IPS-18c (cell line): ENCODE measurements around the gene RHCE.
"Not testable (repeated sequence)": the region's sequence is repeated elsewhere in the genome, so short reads cannot be mapped to it uniquely, and the experiment has no call there.

ENCODE experiments used
- H3K4me3 ChIP-seq: 2 replicates; pipeline ENCODE4 v1.7.0; 2013; ENCODE audit warnings: low read depth, mild to moderate bottlenecking, low read length, moderate library complexity; ENCODE audit not compliant: insufficient read depth
- H3K9me3 ChIP-seq: one replicate; pipeline ENCODE4 v1.6.1; 2013; ENCODE audit warnings: mild to moderate bottlenecking, low read length, moderate library complexity; ENCODE audit not compliant: control insufficient read depth, insufficient read depth

Gene RHCE

DNA sequence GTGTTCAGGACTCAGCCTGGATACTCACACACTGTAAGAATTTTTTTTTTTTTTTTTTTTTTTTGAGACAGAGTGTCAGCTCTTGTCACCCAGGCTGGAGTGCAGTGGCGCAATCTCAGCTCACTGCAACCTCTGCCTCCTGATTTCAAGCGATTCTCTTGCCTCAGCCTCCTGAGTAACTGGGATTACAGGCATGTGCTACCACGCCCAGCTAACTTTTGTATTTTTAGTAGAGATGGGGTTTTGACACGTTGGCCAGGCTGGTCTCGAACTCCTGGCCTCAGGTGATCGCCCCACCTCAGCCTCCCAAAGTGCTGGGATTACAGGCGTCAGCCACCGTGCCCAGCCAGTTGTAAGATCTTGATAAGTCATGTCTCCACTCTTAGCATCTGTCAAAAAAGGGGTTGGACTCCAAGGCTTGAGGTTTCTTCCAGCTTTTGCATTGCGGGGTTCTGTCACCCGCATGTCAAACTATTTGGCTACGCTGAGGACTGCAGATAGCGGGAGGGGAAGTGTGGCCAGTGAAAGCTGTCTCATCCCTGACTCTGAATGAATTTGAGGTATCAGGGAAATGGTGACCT is 50.8 kb downstream of the RHCE start:
- H3K4me3 ChIP-seq = not testable (repeated sequence)

DNA sequence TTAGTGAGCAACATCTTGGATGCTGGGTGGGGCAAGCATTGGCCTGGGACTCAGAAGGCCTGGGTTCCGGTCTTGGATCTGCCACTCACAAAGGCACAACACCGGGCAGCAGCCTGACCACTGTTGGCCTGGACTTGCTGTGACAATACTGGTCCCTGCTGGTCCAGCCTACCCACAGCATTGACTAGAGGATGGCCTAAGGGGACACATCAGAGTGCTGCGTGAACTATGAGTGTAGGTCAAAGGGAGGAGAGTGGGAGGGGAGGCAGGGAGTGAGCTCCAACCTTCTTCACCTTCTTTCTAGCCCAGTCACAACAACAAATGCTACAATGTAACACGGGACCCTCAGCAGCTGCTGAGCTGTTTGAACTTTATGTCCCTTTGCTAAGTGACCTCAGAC is 51.4 kb downstream of the RHCE start:
- Histone ChIP-seq H3K9me3 (no peaks in the 10 kb centered on the region), H3K4me3 (no peak overlapping the region)

More for the DNA sequence above, 50.8 kb downstream of the RHCE start:
- H3K9me3 ChIP-seq = not testable (repeated sequence)

DNA sequence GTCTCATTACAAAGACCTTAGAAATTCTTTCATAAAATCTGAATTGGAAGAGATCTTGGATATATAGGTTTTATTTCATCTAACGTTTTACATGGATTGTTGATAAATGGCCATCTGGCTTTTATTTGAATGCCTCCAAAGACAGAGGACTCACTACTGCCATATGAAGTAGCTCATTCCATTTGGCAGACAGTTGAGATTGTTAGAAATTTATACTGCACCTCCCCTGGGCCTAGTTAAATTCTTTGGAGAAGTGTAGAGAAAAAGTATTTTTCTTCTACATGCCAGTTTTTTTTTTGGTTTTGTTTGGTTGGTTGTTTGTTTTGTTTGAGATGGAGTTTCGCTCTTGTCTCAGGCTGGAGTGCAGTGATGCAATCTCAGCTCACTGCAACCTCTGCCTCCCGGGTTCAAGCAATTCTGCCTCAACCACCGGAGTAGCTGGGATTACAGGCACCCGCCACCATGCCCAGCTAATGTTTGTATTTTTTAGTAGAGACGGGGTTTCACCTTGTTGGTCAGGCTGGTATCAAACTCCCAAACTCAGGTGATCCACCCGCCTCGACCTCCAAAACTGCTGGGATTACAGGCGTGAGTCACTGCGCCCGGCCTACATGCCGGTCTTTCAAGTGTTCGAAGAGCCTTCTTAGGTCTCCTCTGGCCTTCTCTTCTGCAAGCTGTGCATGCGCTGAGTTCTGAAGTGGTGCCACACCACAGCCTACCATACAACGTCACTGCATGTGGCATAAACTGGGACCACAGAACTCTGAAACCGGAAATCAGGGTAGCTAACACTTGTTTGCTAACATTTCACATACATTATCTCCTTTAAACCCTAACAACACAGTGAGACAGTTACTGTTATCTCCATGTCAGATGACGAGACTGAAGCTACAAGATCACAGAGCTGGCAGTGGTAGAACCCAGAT is 57.7 kb downstream of the RHCE start:
- H3K4me3 ChIP-seq, H3K9me3 ChIP-seq: not testable (repeated sequence)

DNA sequence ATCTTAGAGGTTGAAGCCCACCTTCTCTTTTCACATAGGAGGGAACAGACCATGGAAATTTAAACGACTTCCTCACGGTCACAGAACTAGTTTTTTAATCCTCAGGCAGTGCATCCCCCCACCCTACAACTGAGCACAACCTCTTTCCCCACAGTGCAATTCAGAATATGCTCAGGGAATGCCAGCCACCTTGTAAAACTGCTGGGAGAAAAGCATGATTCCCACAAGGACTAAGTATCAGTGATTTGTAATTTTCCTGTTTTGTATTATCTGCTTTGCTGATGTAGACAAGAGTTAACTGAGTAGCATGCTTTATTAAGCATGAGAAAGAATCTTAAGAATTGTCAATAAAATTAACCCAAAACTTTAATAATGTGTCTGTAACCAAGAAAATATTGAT is 58.7 kb downstream of the RHCE start:
- no peak overlapping the region for H3K4me3 ChIP-seq

DNA sequence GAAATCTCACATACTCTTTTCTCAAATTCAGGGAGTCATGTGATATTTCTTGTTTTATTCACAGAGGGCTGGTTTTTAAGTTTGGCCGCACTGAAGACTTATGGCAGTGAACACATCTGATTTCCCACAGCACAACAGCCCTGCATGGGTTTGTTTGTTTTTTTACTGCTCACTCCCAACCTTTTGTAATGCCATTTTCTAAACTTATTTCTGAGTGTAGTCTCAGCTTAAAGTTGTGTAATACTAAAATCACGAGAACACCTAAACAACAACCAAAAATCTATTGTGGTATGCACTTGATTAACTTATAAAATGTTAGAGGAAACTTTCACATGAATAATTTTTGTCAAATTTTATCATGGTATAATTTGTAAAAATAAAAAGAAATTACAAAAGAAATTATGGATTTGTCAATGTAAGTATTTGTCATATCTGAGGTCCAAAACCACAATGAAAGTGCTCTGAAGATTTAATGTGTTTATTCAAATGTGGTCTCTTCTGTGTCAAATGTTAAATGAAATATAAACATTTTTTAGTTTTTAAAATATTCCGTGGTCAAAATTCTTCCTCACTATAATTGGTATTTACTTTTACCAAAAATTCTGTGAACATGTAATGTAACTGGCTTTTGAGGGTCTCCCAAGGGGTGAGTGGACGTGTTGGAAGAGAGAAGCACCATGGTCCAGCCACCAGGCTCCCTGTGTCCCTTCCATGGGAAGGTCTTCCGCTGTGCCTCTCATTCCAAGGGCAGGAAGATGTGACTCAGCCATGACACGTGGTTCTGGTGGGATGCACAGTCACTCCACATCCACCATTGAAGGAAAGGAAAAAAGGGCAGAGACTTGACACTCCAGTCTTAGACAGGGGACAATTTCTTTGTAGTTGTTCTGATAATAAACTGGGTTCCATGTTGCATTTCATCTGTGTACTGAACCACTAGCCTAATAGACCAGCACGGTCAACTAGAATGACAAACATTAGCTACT is 59.7 kb downstream of the RHCE start:
- H3K4me3 ChIP-seq = no peak overlapping the region
- H3K9me3 ChIP-seq = no peaks in the 10 kb centered on the region

More for the DNA sequence above, 58.7 kb downstream of the RHCE start:
- H3K9me3 ChIP-seq = no peaks in the 10 kb centered on the region

DNA sequence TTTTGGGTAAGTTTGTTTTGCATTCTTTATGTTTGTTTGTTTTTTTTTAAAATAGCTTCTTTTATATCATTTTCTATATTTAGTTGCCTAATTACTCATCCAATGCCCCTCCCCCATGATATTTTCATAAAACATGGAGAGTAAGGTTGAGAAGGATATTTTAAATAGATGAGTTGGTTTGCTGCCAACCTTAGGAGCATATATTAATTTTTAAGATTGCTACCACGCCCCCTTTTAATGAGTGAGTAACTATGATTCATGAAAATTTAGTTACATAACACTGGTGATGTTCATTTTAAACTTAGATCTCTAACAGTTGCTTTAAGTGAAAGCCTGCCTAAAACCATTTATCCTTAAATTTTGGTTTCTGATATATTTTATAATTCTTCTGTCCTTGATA is 63.8 kb downstream of the RHCE start:
- Histone ChIP-seq H3K9me3 (no peaks in the 10 kb centered on the region), H3K4me3 (no peak overlapping the region)

DNA sequence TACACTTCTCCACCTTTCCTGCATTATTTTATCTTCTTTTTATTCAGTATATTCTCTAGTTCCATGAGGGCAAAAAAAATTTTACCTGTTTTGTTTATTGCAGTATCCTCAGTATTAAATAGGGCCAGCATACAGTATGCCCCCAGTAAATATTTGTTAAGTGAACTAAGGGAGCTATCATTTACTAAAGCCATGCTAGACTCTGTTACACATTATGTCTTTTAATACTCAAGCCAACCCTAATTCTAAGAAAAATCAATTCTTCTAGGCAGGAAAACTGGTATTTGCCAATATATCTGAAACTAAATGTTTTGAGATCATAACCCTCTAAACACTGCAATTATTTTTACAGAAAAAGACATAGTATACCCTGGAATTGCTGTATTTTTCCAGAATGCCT is 64.2 kb downstream of the RHCE start:
- no peak overlapping the region for H3K4me3 ChIP-seq
- H3K9me3 ChIP-seq = no peaks in the 10 kb centered on the region

DNA sequence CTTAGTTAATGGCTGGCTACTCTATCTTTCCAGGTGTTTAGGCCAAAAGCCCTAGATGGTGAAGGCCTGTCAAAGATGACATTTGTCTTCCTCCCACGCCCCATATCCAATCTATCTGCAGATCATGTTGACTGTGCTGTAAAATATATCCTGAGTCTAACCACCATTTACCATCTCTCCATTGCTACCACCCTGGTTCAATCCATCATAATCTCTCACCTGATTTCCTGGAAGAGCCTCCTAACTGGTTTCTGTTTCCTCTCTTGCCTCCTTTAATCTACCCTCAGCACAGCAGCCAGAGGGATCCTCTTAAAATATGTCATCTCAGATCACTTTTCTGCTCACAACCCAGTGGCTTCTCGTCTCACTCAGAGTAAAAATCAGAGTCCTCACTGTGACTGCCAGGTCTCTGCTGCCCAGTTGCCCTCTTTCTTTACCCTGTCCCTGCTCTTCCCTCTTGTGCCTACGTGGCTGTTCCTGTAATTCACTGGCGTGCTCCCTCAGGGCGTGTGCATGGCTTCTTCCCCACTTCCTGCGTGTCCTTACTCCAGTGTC is 64.7 kb downstream of the RHCE start:
- H3K9me3 ChIP-seq = no peaks in the 10 kb centered on the region
- H3K4me3 ChIP-seq = no peak overlapping the region

DNA sequence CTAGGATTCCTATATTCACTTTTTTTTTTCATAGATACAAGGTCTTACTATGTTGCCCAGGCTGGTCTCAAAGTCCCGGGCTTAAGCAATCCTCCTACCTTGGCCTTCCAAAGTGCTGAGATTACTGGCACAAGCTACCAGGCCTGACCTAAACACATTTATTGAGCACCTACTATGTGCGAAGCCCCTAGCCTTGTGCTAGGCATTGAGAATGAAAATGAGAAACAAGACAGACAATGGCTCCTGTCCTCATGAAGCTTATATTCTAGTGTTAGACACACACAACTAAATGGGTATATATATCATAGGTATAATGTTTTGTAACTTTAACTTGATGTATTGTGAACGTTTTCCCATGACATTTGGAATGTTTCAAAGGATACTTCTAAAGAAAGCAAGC is 71.0 kb downstream of the RHCE start:
- Histone ChIP-seq H3K4me3 (no peak overlapping the region), H3K9me3 (no peaks in the 10 kb centered on the region)

DNA sequence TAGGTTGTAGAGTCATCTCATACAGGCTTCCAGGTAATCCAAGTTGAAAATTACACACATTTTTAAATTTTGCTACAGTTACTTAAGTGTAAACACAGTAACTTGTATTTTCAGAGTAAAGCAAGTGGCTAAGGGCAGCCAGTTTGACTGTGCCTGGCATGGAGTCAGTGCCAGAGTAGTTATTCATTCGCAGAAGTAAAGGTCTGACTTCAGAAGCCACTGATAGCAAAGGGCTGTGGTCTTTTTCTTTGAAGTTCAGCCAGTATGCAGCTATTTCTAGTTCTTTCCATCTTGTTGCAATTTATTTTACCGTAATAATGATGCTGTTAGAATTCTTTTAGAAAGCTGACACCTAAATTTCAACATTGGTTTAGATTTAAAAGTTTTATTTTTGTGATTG is 73.1 kb downstream of the RHCE start:
- Histone ChIP-seq H3K4me3 (no peak overlapping the region), H3K9me3 (no peaks in the 10 kb centered on the region)

DNA sequence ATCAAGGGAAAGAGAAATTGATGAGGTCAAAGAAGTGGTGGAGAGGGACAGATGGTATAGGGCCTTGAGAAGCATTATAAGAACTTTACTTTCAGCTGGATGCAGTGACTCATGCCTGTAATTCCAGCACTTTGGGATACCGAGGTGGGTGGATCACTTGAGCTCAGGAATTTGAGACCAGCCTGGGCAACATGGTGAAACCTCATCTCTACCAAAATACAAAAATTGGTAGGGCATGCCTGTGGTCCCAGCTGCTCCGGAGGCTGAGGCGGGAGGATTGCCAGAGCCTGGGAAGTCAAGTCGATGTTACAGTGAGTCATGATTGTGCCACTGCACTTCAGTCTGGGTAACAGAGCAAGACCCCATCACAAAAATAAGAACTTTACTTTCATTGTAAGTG is 76.8 kb downstream of the RHCE start:
- H3K4me3 ChIP-seq = no peak overlapping the region
- H3K9me3 ChIP-seq = no peaks in the 10 kb centered on the region

DNA sequence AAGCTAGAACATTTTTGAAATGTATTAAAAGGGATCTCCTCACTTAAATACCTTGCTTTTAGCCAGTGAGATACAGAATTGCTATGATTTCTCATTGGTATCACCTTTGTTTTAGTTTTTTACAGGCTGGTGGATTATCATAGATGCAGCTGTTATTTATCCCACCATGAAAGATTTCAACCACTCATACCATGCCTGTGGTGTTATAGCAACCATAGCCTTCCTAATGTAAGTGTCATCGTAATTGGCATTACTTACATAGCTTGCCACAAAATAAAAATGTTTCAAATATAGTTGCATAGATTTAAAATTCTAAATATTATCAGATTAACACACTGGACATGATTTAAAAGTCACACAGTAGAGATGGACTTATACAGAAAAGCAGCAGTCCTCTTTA is 77.8 kb downstream of the RHCE start:
- Histone ChIP-seq H3K4me3 (no peak overlapping the region), H3K9me3 (no peaks in the 10 kb centered on the region)

DNA sequence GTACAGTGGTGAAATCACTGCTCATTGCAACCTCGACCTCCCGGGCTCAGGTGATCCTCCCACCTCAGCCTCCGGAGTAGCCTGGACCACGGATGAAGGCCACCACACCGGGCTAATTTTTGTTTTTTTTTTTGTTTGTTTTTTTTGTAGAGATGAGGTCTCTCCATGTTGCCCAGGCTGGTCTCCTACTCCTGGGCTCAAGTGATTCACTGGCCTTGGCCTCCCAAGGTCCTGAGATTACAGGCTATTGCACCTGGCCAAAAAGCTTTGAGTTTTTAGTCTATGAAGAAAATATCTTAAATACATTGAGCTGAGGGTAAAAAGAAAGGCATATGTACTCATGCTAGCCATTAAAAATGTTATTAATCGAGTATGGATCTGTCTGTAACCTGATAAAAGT is 78.9 kb downstream of the RHCE start:
- Histone ChIP-seq H3K4me3 (no peak overlapping the region), H3K9me3 (no peaks in the 10 kb centered on the region)

DNA sequence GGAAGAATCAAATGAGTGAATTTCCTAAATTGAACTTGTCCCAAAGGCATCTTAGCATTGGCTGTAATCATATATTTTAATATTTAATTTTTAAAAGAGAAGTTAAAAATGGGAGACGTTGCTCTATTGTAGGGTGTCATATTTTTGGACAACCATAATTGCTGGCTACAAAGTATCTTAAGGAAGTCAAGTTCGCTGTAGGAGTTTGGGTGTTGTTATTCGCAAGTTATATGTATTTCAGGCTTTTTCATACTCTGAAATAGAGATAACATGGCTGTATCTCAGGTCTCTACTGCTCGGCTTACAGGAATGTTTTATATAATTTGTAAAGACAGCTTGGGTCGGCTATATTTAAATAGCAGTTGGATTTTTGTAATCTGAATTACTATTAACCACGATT is 81.6 kb downstream of the RHCE start:
- H3K9me3 ChIP-seq = no peaks in the 10 kb centered on the region
- H3K4me3 ChIP-seq = peak overlapping the region; percentile 96

DNA sequence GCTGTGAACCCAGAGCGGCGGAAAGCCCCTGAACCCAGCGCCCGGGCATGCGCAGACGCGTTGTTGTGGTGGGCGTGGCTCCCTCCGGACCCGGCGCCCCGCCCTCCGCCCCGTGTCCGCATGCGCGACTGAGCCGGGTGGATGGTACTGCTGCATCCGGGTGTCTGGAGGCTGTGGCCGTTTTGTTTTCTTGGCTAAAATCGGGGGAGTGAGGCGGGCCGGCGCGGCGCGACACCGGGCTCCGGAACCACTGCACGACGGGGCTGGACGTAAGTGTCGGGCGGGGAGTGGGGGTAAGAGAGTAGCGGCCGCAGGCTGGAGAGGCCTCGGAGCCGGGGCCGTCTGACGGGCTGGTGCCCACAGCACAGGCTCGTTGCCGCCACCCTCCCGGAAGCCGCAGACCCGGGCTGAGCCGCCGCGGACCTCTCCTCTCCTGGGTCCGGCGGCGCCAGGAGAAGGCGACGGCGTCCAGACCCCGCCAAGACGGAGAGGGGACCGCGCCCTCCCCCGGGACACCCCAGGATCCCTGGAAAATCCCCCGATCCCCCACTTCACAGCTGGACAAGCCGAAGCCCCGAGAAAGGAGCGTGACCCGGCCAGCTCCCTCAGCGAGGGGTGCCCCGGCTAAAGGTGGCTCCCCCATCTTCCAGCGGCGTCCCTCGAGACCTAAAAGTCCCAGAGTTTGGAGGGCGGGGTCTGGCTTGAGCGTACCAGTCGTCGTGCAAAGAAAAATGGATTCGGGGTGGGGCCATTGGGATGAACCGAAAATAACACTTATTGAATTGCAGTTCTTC is 82.2 kb downstream of the RHCE start, which contains the start of gene TMEM50A:
TMEM50A (plus strand) TSS at position 147 of the 794 bp plus-strand sequence. CDS start 2,153 bp downstream, outside the sequence.
- peak within 1 kb of the TSS; percentile 96 for H3K4me3 ChIP-seq
- no peaks in the 10 kb centered on the region for H3K9me3 ChIP-seq

DNA sequence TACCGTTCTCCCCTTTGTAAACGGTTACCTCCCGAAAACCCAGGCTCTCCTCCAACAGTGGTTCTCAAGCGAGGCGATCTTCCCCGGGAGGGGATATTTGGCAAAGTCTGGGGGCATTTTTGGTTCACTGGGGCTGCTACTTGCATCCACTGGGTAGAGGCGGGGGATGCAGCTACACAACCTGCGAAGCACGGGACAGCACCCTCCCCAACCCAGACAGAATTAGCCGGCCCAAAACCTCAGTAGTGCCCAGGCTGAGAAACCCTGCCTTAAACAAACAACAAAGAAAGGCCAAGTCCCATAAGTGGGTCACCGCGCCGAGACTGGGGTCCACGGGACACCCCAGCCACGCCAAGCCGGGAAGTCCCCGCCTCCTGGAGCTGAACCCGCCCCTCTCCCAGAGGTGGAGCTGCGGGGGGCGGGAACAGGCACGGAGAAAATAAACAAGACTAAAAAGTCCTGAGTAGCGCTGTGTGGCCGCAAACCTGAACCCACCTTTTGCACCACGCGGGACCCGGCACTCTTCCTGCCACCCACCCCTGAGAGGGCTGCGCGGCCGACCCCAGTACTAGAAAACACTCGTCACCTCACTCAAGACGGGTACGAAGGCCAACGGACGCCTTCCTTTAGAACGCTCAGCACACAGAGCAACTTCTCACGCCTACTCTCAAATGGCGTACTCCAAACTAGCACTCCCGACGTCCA is 83.0 kb downstream of the RHCE start:
- not testable (repeated sequence) for H3K9me3 ChIP-seq
- H3K4me3 ChIP-seq = peak overlapping the region; percentile 41; the same call in 1 of the 2 replicates
